H9 (cell line): ENCODE results near the gene ADCY5. TPM values are rescaled to one million over a fixed set of nuclear protein-coding genes. Genes with fewer than 3 reads are reported as not detected.

Source experiments
- DNase-seq: peaks from one replicate; pipeline ENCODE4 v3.0.0-alpha.2; 2017
- H2AFZ ChIP-seq: one replicate; pipeline ENCODE4 v1.6.1; 2013; ENCODE audit warnings: mild to moderate bottlenecking, low read length, control low read depth, moderate library complexity
- H2AK5ac ChIP-seq: 2 replicates; pipeline ENCODE4 v1.6.1; 2013; ENCODE audit warnings: low read length, control low read depth, mixed read lengths; ENCODE audit not compliant: insufficient read length
- H2BK120ac ChIP-seq: one replicate; pipeline ENCODE4 v1.6.1; 2013; ENCODE audit warnings: low read depth, mild to moderate bottlenecking, low read length, control low read depth, inconsistent platforms; ENCODE audit not compliant: poor library complexity, severe bottlenecking
- H2BK12ac ChIP-seq: 2 replicates; pipeline ENCODE4 v1.6.1; 2013; ENCODE audit warnings: low read length, control low read depth, mixed read lengths, low read depth; ENCODE audit not compliant: insufficient read length
- H2BK15ac ChIP-seq: 2 replicates; pipeline ENCODE4 v1.6.1; 2013; ENCODE audit warnings: low read depth, low read length, control low read depth
- H2BK20ac ChIP-seq: one replicate; pipeline ENCODE4 v1.6.1; 2013; ENCODE audit warnings: low read depth, mild to moderate bottlenecking, low read length, control low read depth, inconsistent platforms; ENCODE audit not compliant: poor library complexity, severe bottlenecking
- H2BK5ac ChIP-seq: 2 replicates; pipeline ENCODE4 v1.6.1; 2013; ENCODE audit warnings: low read length, control low read depth, mixed read lengths; ENCODE audit not compliant: insufficient read length
- H3K14ac ChIP-seq: 2 replicates; pipeline ENCODE4 v1.6.1; 2013; ENCODE audit warnings: low read length, control low read depth; ENCODE audit not compliant: insufficient read depth
- H3K18ac ChIP-seq: 2 replicates; pipeline ENCODE4 v1.6.1; 2013; ENCODE audit warnings: low read depth, mild to moderate bottlenecking, mixed read lengths, low read length, control low read depth; ENCODE audit not compliant: insufficient read length
- H3K23ac ChIP-seq: 2 replicates; pipeline ENCODE4 v1.6.1; 2013; ENCODE audit warnings: low read length, control low read depth, mixed read lengths, low read depth; ENCODE audit not compliant: insufficient read length
- H3K23me2 ChIP-seq: 2 replicates; pipeline ENCODE4 v1.6.1; 2013; ENCODE audit warnings: low read depth, mild to moderate bottlenecking, mixed read lengths, low read length, control low read depth; ENCODE audit not compliant: insufficient read length, poor library complexity, severe bottlenecking
- H3K27ac ChIP-seq: 2 replicates; pipeline ENCODE4 v1.5.1; 2013; ENCODE audit warnings: low read length, control low read depth, mixed read lengths, low read depth; ENCODE audit not compliant: insufficient read length
- H3K27me3 ChIP-seq: 2 replicates; pipeline ENCODE4 v1.6.1; 2013; ENCODE audit warnings: low read length, control low read depth, inconsistent platforms; ENCODE audit not compliant: insufficient read depth
- H3K4ac ChIP-seq: 2 replicates; pipeline ENCODE4 v1.6.1; 2013; ENCODE audit warnings: low read depth, mild to moderate bottlenecking, control low read depth, inconsistent platforms, low read length, moderate library complexity
- H3K4me1 ChIP-seq: 2 replicates; pipeline ENCODE4 v1.6.1; 2013; ENCODE audit warnings: low read length, control low read depth, inconsistent platforms; ENCODE audit not compliant: insufficient read depth
- H3K4me2 ChIP-seq: 2 replicates; pipeline ENCODE4 v1.6.1; 2013; ENCODE audit warnings: low read length, control low read depth, mixed read lengths; ENCODE audit not compliant: insufficient read length, insufficient read depth
- H3K56ac ChIP-seq: 2 replicates; pipeline ENCODE4 v1.6.1; 2013; ENCODE audit warnings: low read depth, mild to moderate bottlenecking, mixed read lengths, low read length, control low read depth; ENCODE audit not compliant: insufficient read length
- H3K79me1 ChIP-seq: 2 replicates; pipeline ENCODE4 v1.6.1; 2013; ENCODE audit warnings: low read depth, mild to moderate bottlenecking, moderate library complexity, low read length, control low read depth, inconsistent platforms; ENCODE audit not compliant: insufficient read depth, poor library complexity, severe bottlenecking
- H3K79me2 ChIP-seq: 2 replicates; pipeline ENCODE4 v1.6.1; 2013; ENCODE audit warnings: low read length, control low read depth, inconsistent platforms; ENCODE audit not compliant: insufficient read depth
- H3K9ac ChIP-seq: 2 replicates; pipeline ENCODE4 v1.6.1; 2013; ENCODE audit warnings: low read length, control low read depth, mixed read lengths; ENCODE audit not compliant: insufficient read length; ENCODE audit errors: extremely low read depth
- H3K9me3 ChIP-seq: one replicate; pipeline ENCODE4 v1.6.1; 2013; ENCODE audit warnings: low read depth, low read length, inconsistent platforms; ENCODE audit not compliant: control insufficient read depth
- H3T11ph ChIP-seq: one replicate; pipeline ENCODE4 v1.6.1; 2013; ENCODE audit warnings: mild to moderate bottlenecking, low read length, control low read depth, inconsistent platforms
- H4K20me1 ChIP-seq: one replicate; pipeline ENCODE4 v1.6.1; 2013; ENCODE audit not compliant: control insufficient read depth, insufficient read length, insufficient read depth
- H4K5ac ChIP-seq: 2 replicates; pipeline ENCODE4 v1.6.1; 2013; ENCODE audit warnings: low read depth, mild to moderate bottlenecking, mixed read lengths, low read length, control low read depth; ENCODE audit not compliant: insufficient read length
- H4K8ac ChIP-seq: replicated peaks from 2 replicates; pipeline ENCODE4 v1.6.1; 2013; ENCODE audit warnings: low read length, control low read depth, mixed read lengths, low read depth; ENCODE audit not compliant: insufficient read length
- H4K91ac ChIP-seq: 2 replicates; pipeline ENCODE4 v1.6.1; 2013; ENCODE audit warnings: low read depth, mild to moderate bottlenecking, moderate library complexity, mixed read lengths, low read length, control low read depth; ENCODE audit not compliant: insufficient read length
- H3K27ac Mint-ChIP-seq, 3 experiments: 2 replicates in 2 of 3; 3 replicates in 1 of 3; pipeline ENCODE4 v1.8.0; 2020 to 2021; ENCODE audit warnings: mixed read lengths in 3 of 3, mild to moderate bottlenecking in 1 of 3, moderate library complexity in 1 of 3
- H3K27me3 Mint-ChIP-seq: 2 replicates; pipeline ENCODE4 v1.8.0; 2021; ENCODE audit warnings: low read depth, mild to moderate bottlenecking, moderate library complexity, mixed read lengths
- H3K36me3 Mint-ChIP-seq, 3 experiments: 2 replicates in 2 of 3; 3 replicates in 1 of 3; pipeline ENCODE4 v1.8.0; 2020 to 2021; ENCODE audit warnings: low read depth in 3 of 3, mixed read lengths in 3 of 3; ENCODE audit not compliant: insufficient read depth in 1 of 3
- H3K4me1 Mint-ChIP-seq, 2 experiments: 2 replicates each; pipeline ENCODE4 v1.8.0; 2020; ENCODE audit warnings: mixed read lengths in 2 of 2
- H3K4me3 Mint-ChIP-seq, 2 experiments: 2 replicates in 1 of 2; 3 replicates in 1 of 2; pipeline ENCODE4 v1.8.0; 2020 to 2021; ENCODE audit warnings: mild to moderate bottlenecking in 2 of 2, mixed read lengths in 2 of 2, moderate library complexity in 1 of 2
- H3K9me3 Mint-ChIP-seq, 2 experiments: 2 replicates in 1 of 2; 3 replicates in 1 of 2; pipeline ENCODE4 v1.8.0; 2020; ENCODE audit warnings: mild to moderate bottlenecking in 2 of 2, mixed read lengths in 2 of 2, moderate library complexity in 1 of 2
- WGBS: extraction: QIAGEN DNeasy Blood & Tissue Kit; methylation state at CpG from one replicate; pipeline ENCODE4 v1.1.7; 2013; ENCODE audit warnings: missing lambda C conversion rate, low lambda C conversion rate, mixed read lengths; ENCODE audit not compliant: insufficient read length; ENCODE audit errors: extremely low coverage; 5-methylcytosine and 5-hydroxymethylcytosine counted together
- total RNA-seq: library from RNA; stranded (reverse); gene quantifications from 2 replicates; pipeline ENCODE4 v1.2.1, GENCODE V29; 2021
- TF ChIP-seq, protein P1 (sequence below): fragments of 200-600 bp; sonication (generic); conservative IDR thresholded peaks from 3 replicates; pipeline ENCODE4 v1.8.0; 2021; ENCODE audit warnings: antibody characterized with exemption, mild to moderate bottlenecking

ADCY5 gene
- total RNA-seq, 1 experiment from 2014 or later: 5.0 TPM

DNA sequence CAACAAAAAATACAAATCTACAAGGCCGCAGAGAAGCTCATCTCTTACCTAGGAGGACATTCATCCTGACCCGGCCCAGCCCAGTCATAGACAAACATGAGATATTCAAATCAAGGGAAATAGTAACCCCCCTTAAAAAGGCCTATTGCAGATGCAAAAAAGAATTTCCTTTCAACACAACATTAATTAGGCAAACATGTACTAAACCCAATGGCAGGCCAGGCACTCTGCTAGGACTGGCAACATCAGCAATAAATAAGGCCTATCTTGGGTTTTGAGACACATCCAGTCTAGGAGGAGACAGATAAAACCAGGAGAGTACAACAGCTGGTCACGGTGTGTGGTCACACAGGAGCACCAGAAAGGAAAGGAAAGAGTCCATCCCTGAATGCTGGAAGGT, 61.4 kb downstream of the ADCY5 start:
- Histone ChIP-seq H2BK15ac (no peak overlapping the region), H2BK20ac (no peak overlapping the region), H2BK120ac (no peak overlapping the region), H3K23ac (no peak overlapping the region), H2BK5ac (no peak overlapping the region), H3K9me3 (no peaks in the 10 kb centered on the region), H3K79me2 (no peaks in the 10 kb centered on the region), H3K79me1 (no peaks in the 10 kb centered on the region), H4K91ac (no peak overlapping the region), H2AFZ (no peak overlapping the region), H3K9ac (no peak overlapping the region), H2BK12ac (no peak overlapping the region), H3K4me1 (peaks cover 2% of the 10 kb centered on the region; the same call in 1 of the 2 replicates), H3T11ph (no peak overlapping the region), H4K5ac (no peak overlapping the region), H4K8ac (no peak overlapping the region), H4K20me1 (no peaks in the 10 kb centered on the region), H3K56ac (no peak overlapping the region), H3K4ac (no peak overlapping the region), H3K4me2 (no peak overlapping the region), H2AK5ac (no peak overlapping the region), H3K14ac (no peak overlapping the region), H3K18ac (no peak overlapping the region), H3K23me2 (no peaks in the 10 kb centered on the region), H3K27me3 (no peaks in the 10 kb centered on the region), H3K27ac (no peak overlapping the region)
- H3K36me3 Mint-ChIP-seq: no peaks in the 10 kb centered on the region
- TF ChIP-seq, protein P1, sequence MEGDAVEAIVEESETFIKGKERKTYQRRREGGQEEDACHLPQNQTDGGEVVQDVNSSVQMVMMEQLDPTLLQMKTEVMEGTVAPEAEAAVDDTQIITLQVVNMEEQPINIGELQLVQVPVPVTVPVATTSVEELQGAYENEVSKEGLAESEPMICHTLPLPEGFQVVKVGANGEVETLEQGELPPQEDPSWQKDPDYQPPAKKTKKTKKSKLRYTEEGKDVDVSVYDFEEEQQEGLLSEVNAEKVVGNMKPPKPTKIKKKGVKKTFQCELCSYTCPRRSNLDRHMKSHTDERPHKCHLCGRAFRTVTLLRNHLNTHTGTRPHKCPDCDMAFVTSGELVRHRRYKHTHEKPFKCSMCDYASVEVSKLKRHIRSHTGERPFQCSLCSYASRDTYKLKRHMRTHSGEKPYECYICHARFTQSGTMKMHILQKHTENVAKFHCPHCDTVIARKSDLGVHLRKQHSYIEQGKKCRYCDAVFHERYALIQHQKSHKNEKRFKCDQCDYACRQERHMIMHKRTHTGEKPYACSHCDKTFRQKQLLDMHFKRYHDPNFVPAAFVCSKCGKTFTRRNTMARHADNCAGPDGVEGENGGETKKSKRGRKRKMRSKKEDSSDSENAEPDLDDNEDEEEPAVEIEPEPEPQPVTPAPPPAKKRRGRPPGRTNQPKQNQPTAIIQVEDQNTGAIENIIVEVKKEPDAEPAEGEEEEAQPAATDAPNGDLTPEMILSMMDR: no peak
- no CpG with 5 or more reads among the region's 3 CpGs for WGBS
- no peaks in the 10 kb centered on the region; a peak in 1 of 5 replicates for H3K9me3 Mint-ChIP-seq
- no peak for DNase-seq
- H3K27ac Mint-ChIP-seq: no peak overlapping the region
- H3K27me3 Mint-ChIP-seq: peaks cover 6% of the 10 kb centered on the region
- H3K4me3 Mint-ChIP-seq: no peak overlapping the region
- H3K4me1 Mint-ChIP-seq: peaks cover 32 to 39% of the 10 kb centered on the region in 2 experiments
